ENCODE measurements around the gene ZDHHC11B.
"Not testable (repeated sequence)": the region's sequence is repeated elsewhere in the genome, so short reads cannot be mapped to it uniquely, and the experiment has no call there.

Gene ZDHHC11B

GRCh38 chr5:747303-747844, 37.2 kb downstream of the ZDHHC11B start:
- POLR2A ChIA-PET = not testable (repeated sequence)

GRCh38 chr5:746258-746761, 38.2 kb downstream of the ZDHHC11B start:
- CTCF ChIA-PET = no interaction called here
- Histone ChIP-seq H3K4me3 (ENCODE audit: low read depth, low read length) (no peak overlapping the region), H3K27ac (ENCODE audit: extremely low read depth, low read depth, low read length) (no peak overlapping the region), H3K4me1 (ENCODE audit: control insufficient read depth, insufficient read depth, low read length) (no peaks in the 10 kb centered on the region), H3K9me3 (ENCODE audit: control insufficient read depth, insufficient read depth, low read depth, low read length) (no peaks in the 10 kb centered on the region), H3K36me3 (ENCODE audit: control insufficient read depth in 2 of 2, insufficient read depth in 1 of 2, low read length in 2 of 2) (no peaks in the 10 kb centered on the region)
- POLR2A ChIA-PET = no interaction called here
- TF ChIP-seq ZNF19 (tag by site-specific recombination; IDR thresholded peaks at IDR 0.05; ENCODE audit: low read depth) = no peak
- no peak for TF ChIP-seq ZNF621 (tag by site-specific recombination; IDR thresholded peaks at IDR 0.05)
- no peak for TF ChIP-seq ZNF510 (tag by site-specific recombination; IDR thresholded peaks at IDR 0.05; ENCODE audit: insufficient replicate concordance)
- TF ChIP-seq ZNF704 (tag by site-specific recombination; IDR thresholded peaks at IDR 0.05) = no peak
- TF ChIP-seq ZNF426 (tag by site-specific recombination; IDR thresholded peaks at IDR 0.05) = no peak
- TF ChIP-seq ZNF146 (tag by site-specific recombination; IDR thresholded peaks at IDR 0.05) = no peak
- no peak for TF ChIP-seq GLI2 (tag by site-specific recombination; IDR thresholded peaks at IDR 0.05; ENCODE audit: borderline replicate concordance, low read depth)
- TF ChIP-seq YY1 (tag by site-specific recombination; IDR thresholded peaks at IDR 0.05) = no peak
- TF ChIP-seq ZNF274 (IDR thresholded peaks at IDR 0.05; ENCODE audit: low read length) = no peak
- TF ChIP-seq ZNF274 (tag by site-specific recombination; IDR thresholded peaks at IDR 0.05; ENCODE audit: borderline replicate concordance) = no peak
- no peak for TF ChIP-seq ZNF302 (tag by site-specific recombination; IDR thresholded peaks at IDR 0.05; ENCODE audit: low read depth)
- no peak for TF ChIP-seq WT1 (tag by site-specific recombination; IDR thresholded peaks at IDR 0.05)
- no peak for TF ChIP-seq ZNF548 (tag by site-specific recombination; IDR thresholded peaks at IDR 0.05)
- TF ChIP-seq ZNF791 (tag by site-specific recombination; IDR thresholded peaks at IDR 0.05) = no peak

More at GRCh38 chr5:747303-747844, 37.2 kb downstream of the ZDHHC11B start:
- H3K9me3 ChIP-seq (ENCODE audit: control insufficient read depth, insufficient read depth, low read depth, low read length); H3K4me1 ChIP-seq (ENCODE audit: control insufficient read depth, insufficient read depth, low read length); H3K27ac ChIP-seq (ENCODE audit: extremely low read depth, low read depth, low read length); H3K4me3 ChIP-seq (ENCODE audit: low read depth, low read length); H3K36me3 ChIP-seq (ENCODE audit: control insufficient read depth in 2 of 2, insufficient read depth in 1 of 2, low read length in 2 of 2); CTCF ChIA-PET: not testable (repeated sequence)

GRCh38 chr5:745272-746142, 39.0 kb downstream of the ZDHHC11B start:
- H3K9me3 ChIP-seq (ENCODE audit: control insufficient read depth, insufficient read depth, low read depth, low read length); H3K36me3 ChIP-seq (ENCODE audit: control insufficient read depth in 2 of 2, insufficient read depth in 1 of 2, low read length in 2 of 2); H3K4me1 ChIP-seq (ENCODE audit: control insufficient read depth, insufficient read depth, low read length); H3K27ac ChIP-seq (ENCODE audit: extremely low read depth, low read depth, low read length); CTCF ChIA-PET; H3K4me3 ChIP-seq (ENCODE audit: low read depth, low read length); POLR2A ChIA-PET: not testable (repeated sequence)

- POLR2A ChIA-PET; H3K4me3 ChIP-seq (ENCODE audit: low read depth, low read length); H3K4me1 ChIP-seq (ENCODE audit: control insufficient read depth, insufficient read depth, low read length); H3K36me3 ChIP-seq (ENCODE audit: control insufficient read depth in 2 of 2, insufficient read depth in 1 of 2, low read length in 2 of 2); H3K27ac ChIP-seq (ENCODE audit: extremely low read depth, low read depth, low read length); H3K9me3 ChIP-seq (ENCODE audit: control insufficient read depth, insufficient read depth, low read depth, low read length): not testable (repeated sequence)
- CTCF ChIA-PET = interaction anchor here (0.6 kb wide), 1 partner anchor 851 kb away, joined by 4 read pairs; no protein-coding TSS in a partner anchor
These were observed 40.7 kb downstream of the ZDHHC11B start for GRCh38 chr5:743696-744404.

- H3K27ac ChIP-seq (ENCODE audit: extremely low read depth, low read depth, low read length); H3K4me1 ChIP-seq (ENCODE audit: control insufficient read depth, insufficient read depth, low read length); H3K36me3 ChIP-seq (ENCODE audit: control insufficient read depth in 2 of 2, insufficient read depth in 1 of 2, low read length in 2 of 2); H3K4me3 ChIP-seq (ENCODE audit: low read depth, low read length); POLR2A ChIA-PET; CTCF ChIA-PET; H3K9me3 ChIP-seq (ENCODE audit: control insufficient read depth, insufficient read depth, low read depth, low read length): not testable (repeated sequence)
These were observed 42.3 kb downstream of the ZDHHC11B start for GRCh38 chr5:742276-742675.

GRCh38 chr5:734145-734544, 50.4 kb downstream of the ZDHHC11B start:
- H3K9me3 ChIP-seq (ENCODE audit: control insufficient read depth, insufficient read depth, low read depth, low read length); H3K4me1 ChIP-seq (ENCODE audit: control insufficient read depth, insufficient read depth, low read length); CTCF ChIA-PET: not testable (repeated sequence)

GRCh38 chr5:732754-733454, 51.6 kb downstream of the ZDHHC11B start:
- H3K9me3 ChIP-seq (ENCODE audit: control insufficient read depth, insufficient read depth, low read depth, low read length); CTCF ChIA-PET; H3K4me1 ChIP-seq (ENCODE audit: control insufficient read depth, insufficient read depth, low read length); H3K27ac ChIP-seq (ENCODE audit: extremely low read depth, low read depth, low read length); H3K36me3 ChIP-seq (ENCODE audit: control insufficient read depth in 2 of 2, insufficient read depth in 1 of 2, low read length in 2 of 2); H3K4me3 ChIP-seq (ENCODE audit: low read depth, low read length); POLR2A ChIA-PET: not testable (repeated sequence)

More at GRCh38 chr5:734145-734544, 50.4 kb downstream of the ZDHHC11B start:
- POLR2A ChIA-PET; H3K36me3 ChIP-seq (ENCODE audit: control insufficient read depth in 2 of 2, insufficient read depth in 1 of 2, low read length in 2 of 2); H3K27ac ChIP-seq (ENCODE audit: extremely low read depth, low read depth, low read length); H3K4me3 ChIP-seq (ENCODE audit: low read depth, low read length): not testable (repeated sequence)
